TTC549 (cell line): ENCODE measurements around the gene PPP1R15B.
A peak's percentile ranks its signal among the peaks of the same experiment; 100 is the strongest.

Source experiments
- FAIRE-seq: peaks from 2 replicates; lab custom pipeline; 2012; peaks lifted over from hg19 to GRCh38; lab: Jason Lieb, UNC

Gene PPP1R15B

GRCh38 chr1:204420039-204421004 is 8.7 kb upstream of the PPP1R15B start:
- FAIRE-seq = no peak

GRCh38 chr1:204419064-204419403 is 7.4 kb upstream of the PPP1R15B start:
- no peak for FAIRE-seq

GRCh38 chr1:204418174-204419063 is 6.8 kb upstream of the PPP1R15B start:
- FAIRE-seq = no peak

- no peak for FAIRE-seq
Measured at GRCh38 chr1:204417074-204417997, 5.7 kb upstream of the PPP1R15B start.

GRCh38 chr1:204416589-204417073 is 5.0 kb upstream of the PPP1R15B start:
- FAIRE-seq = no peak

- no peak for FAIRE-seq
Measured at GRCh38 chr1:204415351-204415750, 3.7 kb upstream of the PPP1R15B start.

- no peak for FAIRE-seq
Measured at GRCh38 chr1:204414016-204414415, 2.4 kb upstream of the PPP1R15B start.

- FAIRE-seq = no peak
Measured at GRCh38 chr1:204413170-204413535, 1.5 kb upstream of the PPP1R15B start.

- FAIRE-seq = no peak
Measured at GRCh38 chr1:204410688-204411450, 748 bp downstream of the PPP1R15B start.

- no peak for FAIRE-seq
Measured at GRCh38 chr1:204409836-204410687, 1.6 kb downstream of the PPP1R15B start.

- FAIRE-seq = no peak
Measured at GRCh38 chr1:204409123-204409522, 2.5 kb downstream of the PPP1R15B start.

GRCh38 chr1:204408602-204409001 is 3.0 kb downstream of the PPP1R15B start:
- FAIRE-seq = no peak

- FAIRE-seq = peak; percentile 3
Measured at GRCh38 chr1:204408074-204408507, 3.5 kb downstream of the PPP1R15B start.

- peak; percentile 26 for FAIRE-seq
Measured at GRCh38 chr1:204407295-204407971, 4.2 kb downstream of the PPP1R15B start.

GRCh38 chr1:204406621-204407020 is 5.0 kb downstream of the PPP1R15B start:
- FAIRE-seq = no peak

- peak; percentile 39 for FAIRE-seq
Measured at GRCh38 chr1:204405988-204406387, 5.6 kb downstream of the PPP1R15B start.

GRCh38 chr1:204404629-204405028 is 7.0 kb downstream of the PPP1R15B start:
- FAIRE-seq = no peak

GRCh38 chr1:204402391-204402790 is 9.2 kb downstream of the PPP1R15B start:
- no peak for FAIRE-seq

GRCh38 chr1:204401730-204402129 is 9.9 kb downstream of the PPP1R15B start:
- FAIRE-seq = no peak
